GM06990 (cell line): ENCODE results near the gene GGA1.

ENCODE experiments used
- DNase-seq: peaks from one replicate; pipeline ENCODE4 v3.0.0-alpha.2; 2011; ENCODE audit not compliant: insufficient read length; ENCODE audit errors: extremely low read depth
- H3K27me3 ChIP-seq: replicated peaks from 2 replicates; pipeline ENCODE4 v1.6.0; 2011; ENCODE audit warnings: low read length; ENCODE audit not compliant: control insufficient read depth, insufficient read depth
- H3K36me3 ChIP-seq: 2 replicates; pipeline ENCODE4 v1.5.1; 2011; ENCODE audit warnings: low read length; ENCODE audit not compliant: control insufficient read depth, insufficient read depth
- H3K4me3 ChIP-seq: replicated peaks from 2 replicates; pipeline ENCODE4 v1.5.1; 2011; ENCODE audit warnings: low read depth, mild to moderate bottlenecking, control low read depth, low read length
- CTCF ChIP-seq: IDR thresholded peaks from 2 replicates; pipeline ENCODE4 v1.5.1; 2011; ENCODE audit warnings: low read length, control low read depth, mild to moderate bottlenecking, inconsistent platforms; ENCODE audit not compliant: insufficient read depth, poor library complexity, severe bottlenecking

The GGA1 gene

GRCh38 chr22:37624876-37625275 lies 16.2 kb downstream of the GGA1 start:
- H3K27me3 ChIP-seq, result no peaks in the 10 kb centered on the region
- DNase-seq, result no peak
- TF ChIP-seq CTCF, result no peak
- H3K4me3 ChIP-seq, result no peak overlapping the region
- H3K36me3 ChIP-seq, result peaks cover 46% of the 10 kb centered on the region

- H3K4me3 ChIP-seq, result no peak overlapping the region
- no peak for DNase-seq
- TF ChIP-seq CTCF, result no peak
- no peaks in the 10 kb centered on the region for H3K27me3 ChIP-seq
- peaks cover 40% of the 10 kb centered on the region for H3K36me3 ChIP-seq
Measured at GRCh38 chr22:37625737-37626136, 17.1 kb downstream of the GGA1 start.

GRCh38 chr22:37626144-37626543 lies 17.5 kb downstream of the GGA1 start:
- H3K4me3 ChIP-seq, result no peak overlapping the region

GRCh38 chr22:37626556-37627075 lies 18.0 kb downstream of the GGA1 start:
- H3K27me3 ChIP-seq, result no peaks in the 10 kb centered on the region
- no peak for TF ChIP-seq CTCF
- H3K36me3 ChIP-seq, result peaks cover 38% of the 10 kb centered on the region
- DNase-seq, result no peak
- H3K4me3 ChIP-seq, result no peak overlapping the region

More at GRCh38 chr22:37626144-37626543, 17.5 kb downstream of the GGA1 start:
- no peak for DNase-seq
- Histone ChIP-seq H3K36me3 (peaks cover 39% of the 10 kb centered on the region), H3K27me3 (no peaks in the 10 kb centered on the region)
- TF ChIP-seq CTCF, result no peak

GRCh38 chr22:37627121-37627520 lies 18.5 kb downstream of the GGA1 start:
- TF ChIP-seq CTCF, result no peak
- no peaks in the 10 kb centered on the region for H3K27me3 ChIP-seq
- peaks cover 40% of the 10 kb centered on the region for H3K36me3 ChIP-seq
- DNase-seq, result no peak
- H3K4me3 ChIP-seq, result no peak overlapping the region

GRCh38 chr22:37627545-37627944 lies 18.9 kb downstream of the GGA1 start:
- no peak for DNase-seq
- TF ChIP-seq CTCF, result no peak
- H3K36me3 ChIP-seq, result peaks cover 42% of the 10 kb centered on the region
- no peaks in the 10 kb centered on the region for H3K27me3 ChIP-seq
- no peak overlapping the region for H3K4me3 ChIP-seq
